Measurements from ENCODE around the gene PSMB10. TPM values are rescaled to one million over a fixed set of nuclear protein-coding genes. Genes with fewer than 3 reads are reported as not detected.
A peak's percentile ranks its signal among the peaks of the same experiment; 100 is the strongest.

Gene PSMB10
- total RNA-seq, 1 experiment from 2014 or later, result 41.0 TPM

DNA sequence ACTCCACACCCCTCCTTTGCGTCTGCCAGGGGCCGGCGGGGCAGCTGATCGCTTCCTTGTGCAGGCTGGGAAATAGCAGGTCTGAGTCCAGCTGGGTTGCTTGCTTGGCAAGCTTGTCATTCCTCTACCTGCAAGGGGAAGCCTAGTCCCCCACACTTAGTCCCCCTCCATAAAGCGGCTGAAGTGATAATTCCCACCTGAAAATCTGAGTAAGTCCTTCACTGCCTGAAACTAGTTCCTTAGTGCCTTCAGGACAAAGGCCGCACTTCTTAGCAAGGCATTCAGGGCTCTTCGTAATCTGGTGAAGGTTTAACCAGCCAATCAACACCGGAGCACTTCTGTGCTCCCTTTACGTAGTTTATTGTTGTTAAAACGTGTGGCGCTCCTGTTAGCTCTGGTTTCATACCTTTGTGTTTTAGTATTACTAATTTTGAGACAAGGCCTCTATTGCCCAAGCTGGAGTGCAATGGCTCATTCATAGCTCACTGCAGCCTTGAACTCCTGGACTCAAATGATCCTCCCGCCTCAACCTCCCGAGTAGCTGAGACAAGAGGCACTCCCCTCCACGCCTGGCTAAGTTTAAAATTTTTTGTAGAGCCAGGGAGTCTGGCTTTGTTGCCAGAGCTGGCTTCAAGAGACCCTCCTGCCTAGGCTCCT is 42.8 kb downstream of the PSMB10 start:
- H3K4me1 ChIP-seq (ENCODE audit: control insufficient read depth in 1 of 2, insufficient read depth in 2 of 2, low read length in 2 of 2), result peaks cover 13% of the 10 kb centered on the region in 2 experiments
- no peak for DNase-seq (ENCODE audit: low read depth, low spot score)
- H3K27ac ChIP-seq (ENCODE audit: low read depth, low read length), result peak overlapping the region; percentile 78
- H3K9me3 ChIP-seq (ENCODE audit: control insufficient read depth in 1 of 2, insufficient read depth in 1 of 2, low read depth in 1 of 2, low read length in 2 of 2), result no peaks in the 10 kb centered on the region
- no peaks in the 10 kb centered on the region for H4K20me1 ChIP-seq (ENCODE audit: insufficient read depth)
- no peak overlapping the region for H2AFZ ChIP-seq (ENCODE audit: low read depth, low read length, poor library complexity, severe bottlenecking)
- intact Hi-C loops (cut with micrococcal nuclease), result no loop called here
- POLR2A ChIA-PET, result no interaction called here
- peaks cover 45% of the 10 kb centered on the region for H3K79me2 ChIP-seq (ENCODE audit: insufficient read depth, low read length)
- 0 out of 2 replicates have a peak, but pooled peaks have one; percentile 35 for TF ChIP-seq ZFX (IDR thresholded peaks at IDR 0.05)
- TF ChIP-seq, protein P1, sequence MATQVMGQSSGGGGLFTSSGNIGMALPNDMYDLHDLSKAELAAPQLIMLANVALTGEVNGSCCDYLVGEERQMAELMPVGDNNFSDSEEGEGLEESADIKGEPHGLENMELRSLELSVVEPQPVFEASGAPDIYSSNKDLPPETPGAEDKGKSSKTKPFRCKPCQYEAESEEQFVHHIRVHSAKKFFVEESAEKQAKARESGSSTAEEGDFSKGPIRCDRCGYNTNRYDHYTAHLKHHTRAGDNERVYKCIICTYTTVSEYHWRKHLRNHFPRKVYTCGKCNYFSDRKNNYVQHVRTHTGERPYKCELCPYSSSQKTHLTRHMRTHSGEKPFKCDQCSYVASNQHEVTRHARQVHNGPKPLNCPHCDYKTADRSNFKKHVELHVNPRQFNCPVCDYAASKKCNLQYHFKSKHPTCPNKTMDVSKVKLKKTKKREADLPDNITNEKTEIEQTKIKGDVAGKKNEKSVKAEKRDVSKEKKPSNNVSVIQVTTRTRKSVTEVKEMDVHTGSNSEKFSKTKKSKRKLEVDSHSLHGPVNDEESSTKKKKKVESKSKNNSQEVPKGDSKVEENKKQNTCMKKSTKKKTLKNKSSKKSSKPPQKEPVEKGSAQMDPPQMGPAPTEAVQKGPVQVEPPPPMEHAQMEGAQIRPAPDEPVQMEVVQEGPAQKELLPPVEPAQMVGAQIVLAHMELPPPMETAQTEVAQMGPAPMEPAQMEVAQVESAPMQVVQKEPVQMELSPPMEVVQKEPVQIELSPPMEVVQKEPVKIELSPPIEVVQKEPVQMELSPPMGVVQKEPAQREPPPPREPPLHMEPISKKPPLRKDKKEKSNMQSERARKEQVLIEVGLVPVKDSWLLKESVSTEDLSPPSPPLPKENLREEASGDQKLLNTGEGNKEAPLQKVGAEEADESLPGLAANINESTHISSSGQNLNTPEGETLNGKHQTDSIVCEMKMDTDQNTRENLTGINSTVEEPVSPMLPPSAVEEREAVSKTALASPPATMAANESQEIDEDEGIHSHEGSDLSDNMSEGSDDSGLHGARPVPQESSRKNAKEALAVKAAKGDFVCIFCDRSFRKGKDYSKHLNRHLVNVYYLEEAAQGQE (IDR thresholded peaks at IDR 0.05; ENCODE audit: low read depth), result no peak
- RAD21 ChIA-PET (ENCODE audit: low non-redundant PET in 1 of 2, low total read pairs in 2 of 2, uncharacterized antibody in 2 of 2, unreplicated experiment in 2 of 2), result interaction anchor here in 1 of 2 experiments (1.1 kb wide), 1 partner anchor 77 kb away, joined by 7 read pairs; no protein-coding TSS in a partner anchor
- H3K27me3 ChIP-seq (ENCODE audit: insufficient read depth, low read length), result no peaks in the 10 kb centered on the region
- peak overlapping the region; percentile 91 to 98 for H3K4me3 ChIP-seq (replicated peaks in 1 of 2; ENCODE audit: low read depth in 1 of 2, low read length in 2 of 2)
- no peaks in the 10 kb centered on the region for H3K9me2 ChIP-seq (ENCODE audit: insufficient read depth)
- ATAC-seq, result no peak
- CTCF ChIA-PET, result interaction anchor here (1.1 kb wide), 1 partner anchor 11 kb away, joined by 4 read pairs; no protein-coding TSS in a partner anchor
- peak overlapping the region; percentile 76 for H3K4me2 ChIP-seq (ENCODE audit: low read length)
- H3K9ac ChIP-seq (ENCODE audit: low read length), result peak overlapping the region; percentile 97
- no peaks in the 10 kb centered on the region for H3K36me3 ChIP-seq (ENCODE audit: control insufficient read depth in 1 of 2, insufficient read depth in 2 of 2, low read length in 2 of 2)
- BruUV-seq (replicated peaks), result TSS peak; percentile 55

All from HCT116 (cell line).